Kidney tubule cell (primary cell): ENCODE data around the gene RPL13A.

Experiments
- DNase-seq: peaks from one replicate; pipeline ENCODE4 v3.0.0-alpha.2; 2018; ENCODE audit warnings: low spot score

RPL13A gene

DNA sequence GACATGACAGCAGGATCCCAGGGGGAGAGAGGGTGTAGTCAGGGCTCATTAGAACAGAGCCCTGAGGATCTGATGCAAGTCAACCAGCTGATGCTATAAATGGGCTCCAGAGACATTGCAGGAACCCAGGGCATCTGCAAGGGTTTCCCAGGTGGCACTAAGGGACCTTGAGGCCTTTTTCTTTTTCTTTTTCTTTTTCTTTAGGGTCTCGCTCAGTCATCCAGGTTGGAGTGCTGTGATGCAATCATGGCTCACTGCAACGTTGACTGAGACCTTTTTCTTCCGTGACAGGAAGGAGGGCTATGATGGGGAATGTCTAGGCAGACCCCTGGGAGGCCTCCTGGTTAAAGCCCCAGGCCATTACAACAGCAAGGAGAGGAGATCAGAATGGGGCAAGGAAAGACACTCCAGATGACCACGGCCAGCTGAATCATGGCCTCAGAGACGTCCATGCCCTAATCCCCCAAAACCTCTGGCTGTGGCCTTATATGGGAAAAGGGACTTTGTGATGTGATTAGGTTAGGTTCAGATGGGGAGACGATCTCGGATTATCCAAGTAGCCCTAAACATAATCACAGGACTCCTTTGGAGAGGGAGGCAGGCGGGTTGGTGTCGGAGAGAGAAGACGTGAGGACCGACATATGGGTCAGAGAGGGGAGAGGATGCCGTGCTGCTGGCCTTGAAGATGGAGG, 20.5 kb downstream of the RPL13A start:
- no peak for DNase-seq

DNA sequence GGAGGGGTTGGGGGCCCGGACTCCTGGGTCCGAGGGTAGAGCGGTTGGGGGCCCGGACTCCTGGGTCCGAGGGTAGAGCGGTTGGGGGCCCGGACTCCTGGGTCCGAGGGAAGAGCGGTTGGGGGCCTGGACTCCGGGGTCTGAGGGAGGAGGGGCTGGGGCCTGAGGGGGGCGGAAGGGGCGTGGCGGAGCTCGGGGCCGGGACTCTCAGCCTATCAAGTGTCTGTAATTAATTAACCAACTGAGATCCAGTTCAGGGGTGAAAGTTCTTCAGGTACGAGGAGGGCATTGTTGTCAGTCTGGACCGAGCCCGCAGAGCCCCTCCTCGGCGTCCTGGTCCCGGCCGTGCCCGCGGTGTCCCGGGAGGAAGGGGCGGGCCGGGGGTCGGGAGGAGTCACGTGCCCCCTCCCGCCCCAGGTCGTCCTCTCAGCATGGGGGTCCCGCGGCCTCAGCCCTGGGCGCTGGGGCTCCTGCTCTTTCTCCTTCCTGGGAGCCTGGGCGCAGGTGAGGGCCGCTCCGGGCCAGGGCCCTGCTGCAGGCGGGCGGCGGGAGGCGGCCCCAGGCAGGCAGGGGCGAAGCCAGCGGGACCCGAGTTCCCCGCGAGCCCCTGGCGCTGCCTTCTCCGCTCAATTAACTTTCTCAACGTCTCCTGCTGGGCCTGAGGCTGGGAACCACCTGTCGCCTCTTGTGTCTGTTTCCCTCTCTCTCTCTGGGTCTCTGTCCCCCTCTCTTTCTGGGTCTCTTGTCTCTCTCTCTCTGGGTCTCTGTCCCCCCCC, 25.8 kb downstream of the RPL13A start:
- peak; percentile 20 for DNase-seq

DNA sequence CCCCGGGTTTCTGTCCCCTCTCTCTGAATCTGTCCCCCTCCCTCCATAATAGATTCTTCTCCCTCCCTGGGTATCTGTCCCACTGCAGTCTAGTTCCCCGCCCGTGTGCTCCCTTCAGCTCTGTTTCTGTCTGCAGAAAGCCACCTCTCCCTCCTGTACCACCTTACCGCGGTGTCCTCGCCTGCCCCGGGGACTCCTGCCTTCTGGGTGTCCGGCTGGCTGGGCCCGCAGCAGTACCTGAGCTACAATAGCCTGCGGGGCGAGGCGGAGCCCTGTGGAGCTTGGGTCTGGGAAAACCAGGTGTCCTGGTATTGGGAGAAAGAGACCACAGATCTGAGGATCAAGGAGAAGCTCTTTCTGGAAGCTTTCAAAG, 26.3 kb downstream of the RPL13A start:
- no peak for DNase-seq

DNA sequence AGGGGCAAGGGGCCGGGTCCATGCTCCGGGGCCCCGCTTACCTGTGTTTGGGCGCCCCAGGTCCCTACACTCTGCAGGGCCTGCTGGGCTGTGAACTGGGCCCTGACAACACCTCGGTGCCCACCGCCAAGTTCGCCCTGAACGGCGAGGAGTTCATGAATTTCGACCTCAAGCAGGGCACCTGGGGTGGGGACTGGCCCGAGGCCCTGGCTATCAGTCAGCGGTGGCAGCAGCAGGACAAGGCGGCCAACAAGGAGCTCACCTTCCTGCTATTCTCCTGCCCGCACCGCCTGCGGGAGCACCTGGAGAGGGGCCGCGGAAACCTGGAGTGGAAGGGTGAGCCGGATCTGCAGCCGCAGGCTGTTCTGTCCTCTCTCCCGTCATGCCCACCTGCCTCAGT, 26.7 kb downstream of the RPL13A start:
- DNase-seq = no peak

DNA sequence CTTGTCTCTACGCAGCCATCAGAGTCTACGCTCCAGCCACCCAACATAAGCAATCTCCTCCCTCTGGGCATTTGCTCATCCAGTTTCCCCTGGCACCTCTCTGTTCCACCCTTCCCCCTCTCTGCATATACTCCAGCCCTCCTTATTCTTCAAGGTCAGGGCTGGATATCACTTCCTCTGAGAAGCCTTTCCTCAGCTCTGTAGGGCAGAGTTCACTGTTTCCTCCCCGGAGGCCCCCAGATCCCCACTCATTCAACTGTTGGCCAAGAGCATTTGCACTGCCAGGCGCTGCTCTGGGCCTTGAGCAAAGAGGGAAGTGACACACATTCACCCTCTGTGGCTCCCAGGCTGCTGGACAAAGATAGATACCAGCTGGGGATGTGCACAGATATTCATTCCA, 28.4 kb downstream of the RPL13A start:
- no peak for DNase-seq

DNA sequence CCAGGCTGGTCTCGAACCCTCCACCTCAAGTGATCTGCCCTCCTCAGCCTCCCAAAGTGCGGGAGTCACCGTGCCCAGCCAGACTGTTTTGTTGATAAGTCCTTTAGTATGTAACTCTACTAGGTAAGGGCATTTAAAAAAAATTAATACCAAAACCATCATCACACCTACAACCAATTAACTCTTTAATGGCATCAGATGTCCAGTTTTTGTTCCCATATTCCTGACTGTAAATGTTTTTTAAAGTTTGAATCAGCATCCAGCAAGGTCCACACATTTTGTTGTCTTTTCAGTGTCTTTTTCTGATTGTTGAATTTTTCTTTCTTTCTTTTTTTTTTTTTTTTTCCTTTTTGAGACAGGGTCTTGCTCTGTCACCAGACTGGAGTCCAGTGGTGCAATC, 30.6 kb downstream of the RPL13A start:
- DNase-seq = no peak

DNA sequence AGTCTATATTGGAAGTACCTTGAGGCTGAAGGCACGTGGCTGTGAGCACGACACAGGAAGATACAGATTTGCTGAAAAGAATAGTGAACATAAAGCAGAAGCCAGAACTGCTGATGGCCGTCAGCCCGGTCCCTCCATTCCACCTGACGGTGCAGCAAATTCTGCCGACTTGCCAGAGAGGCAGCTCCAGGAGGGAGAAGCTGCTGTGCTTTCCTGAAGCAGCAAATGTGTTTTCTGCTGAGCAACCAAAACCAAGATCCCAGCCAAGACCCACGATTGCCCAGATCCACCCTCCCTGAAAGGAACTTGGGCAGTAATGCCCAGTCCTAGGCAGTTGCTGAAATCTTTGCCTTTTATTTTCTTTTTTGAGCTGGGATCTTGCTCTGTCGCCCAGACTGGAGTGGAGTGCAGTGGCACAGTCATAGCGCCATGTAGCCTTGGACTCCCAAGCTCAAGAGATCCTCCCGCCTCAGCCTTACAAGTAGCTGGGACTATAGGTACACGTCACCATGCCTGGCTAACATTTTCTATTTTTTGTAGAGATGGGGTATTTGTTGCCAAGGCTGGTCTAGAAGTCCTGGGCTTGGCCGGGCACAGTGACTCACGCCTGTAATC, 33.4 kb downstream of the RPL13A start:
- no peak for DNase-seq

DNA sequence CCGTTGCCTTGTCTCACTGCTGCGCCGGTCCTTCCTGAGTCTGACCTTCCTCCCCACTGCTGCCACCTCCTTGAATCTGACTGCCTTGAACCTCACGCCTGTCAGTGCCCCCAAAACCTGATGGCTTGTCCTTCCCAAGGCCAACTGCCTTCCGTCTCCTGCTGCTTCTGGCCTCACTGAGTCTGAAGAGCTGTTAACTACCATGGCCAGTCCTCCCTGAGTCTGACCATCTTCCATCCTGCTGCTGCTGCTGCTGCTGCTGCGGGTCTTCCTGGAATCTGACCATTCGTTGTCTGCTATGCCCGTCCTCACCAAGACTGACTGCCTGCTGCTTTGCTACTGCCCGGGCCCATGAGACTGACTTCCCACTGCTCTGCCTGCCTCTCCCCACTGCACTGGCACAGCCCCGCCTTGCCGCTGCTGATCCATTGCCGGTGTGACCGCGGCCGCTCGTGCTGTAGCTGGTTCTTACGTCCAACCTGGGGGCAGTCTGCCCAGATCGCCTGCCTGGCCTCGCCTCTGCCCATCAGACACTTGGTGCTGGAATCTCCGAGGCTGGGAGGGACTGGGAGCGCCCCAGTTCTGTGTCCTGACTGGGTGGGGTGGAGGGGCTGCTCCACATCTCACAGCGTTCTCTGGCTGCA, 37.5 kb downstream of the RPL13A start:
- DNase-seq = no peak

DNA sequence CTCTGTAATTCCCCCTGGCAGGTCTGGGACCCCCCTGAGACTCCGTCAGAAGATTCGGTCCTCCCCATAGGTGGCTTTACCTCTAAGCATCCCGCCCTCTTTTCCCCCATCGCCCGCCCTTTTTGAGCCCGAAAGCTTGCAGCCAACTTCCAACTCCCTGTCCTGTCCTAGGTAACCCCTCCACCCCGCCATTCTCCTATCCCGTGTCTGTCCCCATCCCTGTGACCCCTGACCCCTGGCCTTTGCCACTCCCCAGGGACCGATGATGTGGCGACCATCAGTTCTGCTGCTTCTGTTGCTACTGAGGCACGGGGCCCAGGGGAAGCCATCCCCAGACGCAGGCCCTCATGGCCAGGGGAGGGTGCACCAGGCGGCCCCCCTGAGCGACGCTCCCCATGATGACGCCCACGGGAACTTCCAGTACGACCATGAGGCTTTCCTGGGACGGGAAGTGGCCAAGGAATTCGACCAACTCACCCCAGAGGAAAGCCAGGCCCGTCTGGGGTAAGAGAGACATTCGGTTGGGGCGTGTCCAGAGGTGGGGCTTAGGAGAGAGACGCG, 40.9 kb downstream of the RPL13A start:
- DNase-seq = no peak

DNA sequence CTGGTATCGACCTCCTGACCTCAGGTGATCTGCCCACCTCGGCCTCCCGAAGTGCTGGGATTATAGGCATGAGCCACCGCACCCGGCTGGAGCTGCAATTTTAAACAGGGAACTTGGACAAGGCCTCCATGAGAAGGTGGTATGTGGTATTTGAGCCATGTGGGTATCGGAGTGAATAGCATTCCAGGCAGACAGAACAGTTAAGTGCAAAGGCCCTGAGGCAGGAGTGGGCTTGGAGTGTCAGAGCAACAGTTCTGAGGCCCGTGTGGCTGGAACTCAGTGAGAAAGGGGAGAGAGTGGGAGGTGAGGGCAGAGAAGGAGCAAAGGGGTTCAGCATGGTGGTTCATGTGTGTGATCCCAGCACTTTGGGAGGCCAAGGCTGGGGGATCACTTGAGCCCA, 43.3 kb downstream of the RPL13A start:
- DNase-seq = no peak

DNA sequence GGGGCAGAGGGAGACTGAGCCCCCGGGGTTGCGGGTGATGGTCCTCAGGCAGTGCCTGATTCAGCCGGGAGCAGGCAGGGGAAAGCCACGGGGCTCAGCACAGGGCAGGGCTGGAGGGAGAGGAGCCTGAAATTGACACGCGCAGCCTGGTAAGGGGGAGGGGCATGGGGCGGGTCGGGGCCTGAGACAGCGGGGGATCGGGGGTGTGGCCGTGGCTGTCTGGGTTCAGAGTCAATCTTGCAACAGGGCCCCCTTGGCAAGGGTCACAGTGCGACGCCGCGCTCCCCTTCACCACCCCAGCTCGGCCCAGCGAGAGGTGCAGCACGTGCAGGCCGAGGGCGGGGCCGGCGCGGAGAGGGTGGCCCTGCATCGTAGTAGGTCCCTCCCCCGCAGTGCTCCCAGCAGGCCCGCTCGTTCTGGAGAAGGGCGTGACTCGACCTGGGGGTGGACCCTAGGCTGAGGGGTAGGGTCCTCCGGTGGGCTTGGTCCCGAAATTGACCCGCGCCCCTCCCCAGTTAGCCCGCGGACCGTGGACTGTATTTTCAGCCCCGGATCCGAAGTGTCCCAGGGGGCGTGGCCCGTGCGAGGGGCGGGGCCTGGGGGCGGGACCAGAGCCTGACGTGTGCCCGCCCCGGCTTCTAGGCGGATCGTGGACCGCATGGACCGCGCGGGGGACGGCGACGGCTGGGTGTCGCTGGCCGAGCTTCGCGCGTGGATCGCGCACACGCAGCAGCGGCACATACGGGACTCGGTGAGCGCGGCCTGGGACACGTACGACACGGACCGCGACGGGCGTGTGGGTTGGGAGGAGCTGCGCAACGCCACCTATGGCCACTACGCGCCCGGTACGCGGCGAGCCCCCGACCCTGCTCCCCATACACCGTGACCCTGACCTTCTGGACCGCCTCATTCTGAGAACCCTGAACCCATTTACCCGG, 46.4 kb downstream of the RPL13A start:
- DNase-seq = peak; percentile 40

DNA sequence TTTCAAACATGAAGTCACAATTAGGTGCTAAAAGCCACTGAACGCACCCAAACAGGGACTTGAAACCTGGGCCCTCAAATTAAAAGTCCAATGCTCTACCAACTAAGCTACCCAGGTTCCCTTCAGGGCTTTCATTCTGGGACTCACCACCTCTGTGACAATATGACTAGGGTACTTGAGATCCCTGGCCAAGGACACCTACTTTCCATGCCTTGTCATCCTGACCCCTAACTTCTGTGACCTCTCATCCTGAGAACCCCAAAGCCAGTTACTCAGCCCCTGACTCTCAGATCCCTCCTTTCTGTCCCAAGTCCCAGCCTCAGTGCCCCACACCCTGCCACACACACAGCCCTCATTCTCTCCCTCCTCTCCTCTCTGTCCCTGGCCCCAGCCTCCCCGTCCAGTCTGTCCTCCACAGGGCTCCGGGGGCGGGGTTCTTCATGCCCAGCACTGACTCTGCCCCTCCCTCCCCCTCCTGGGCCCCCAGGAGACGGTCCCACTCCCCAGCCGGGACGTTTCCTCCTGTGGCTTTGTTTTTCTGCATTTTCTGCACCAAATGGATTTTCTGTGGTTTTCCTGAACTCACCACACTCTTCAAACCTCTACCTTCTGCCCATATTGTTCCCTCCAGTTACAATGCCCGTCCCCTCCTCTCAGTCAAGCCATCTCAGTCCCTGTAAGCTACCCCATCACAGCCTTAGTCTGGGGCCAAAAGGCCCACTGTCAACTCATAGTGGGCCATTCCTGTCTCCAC, 47.4 kb downstream of the RPL13A start:
- no peak for DNase-seq

DNA sequence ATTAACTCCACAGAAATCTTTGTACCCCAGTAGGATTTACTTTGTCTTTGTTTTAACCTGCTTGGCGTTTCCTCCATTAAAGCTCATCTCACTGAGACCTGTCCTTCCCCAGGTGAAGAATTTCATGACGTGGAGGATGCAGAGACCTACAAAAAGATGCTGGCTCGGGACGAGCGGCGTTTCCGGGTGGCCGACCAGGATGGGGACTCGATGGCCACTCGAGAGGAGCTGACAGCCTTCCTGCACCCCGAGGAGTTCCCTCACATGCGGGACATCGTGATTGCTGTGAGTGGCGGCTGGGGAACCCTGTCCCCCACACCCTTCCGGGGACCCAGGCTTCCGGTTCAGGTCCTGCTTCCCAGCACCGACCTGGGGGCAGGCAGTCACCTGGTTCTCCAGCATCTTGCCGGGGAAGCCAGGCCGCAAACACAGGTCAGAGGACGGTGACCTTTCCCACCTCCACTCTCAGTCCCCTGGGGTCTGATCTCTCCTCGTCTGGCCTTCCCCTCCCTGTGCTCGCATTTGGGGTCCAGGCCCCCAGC, 49.6 kb downstream of the RPL13A start:
- no peak for DNase-seq

DNA sequence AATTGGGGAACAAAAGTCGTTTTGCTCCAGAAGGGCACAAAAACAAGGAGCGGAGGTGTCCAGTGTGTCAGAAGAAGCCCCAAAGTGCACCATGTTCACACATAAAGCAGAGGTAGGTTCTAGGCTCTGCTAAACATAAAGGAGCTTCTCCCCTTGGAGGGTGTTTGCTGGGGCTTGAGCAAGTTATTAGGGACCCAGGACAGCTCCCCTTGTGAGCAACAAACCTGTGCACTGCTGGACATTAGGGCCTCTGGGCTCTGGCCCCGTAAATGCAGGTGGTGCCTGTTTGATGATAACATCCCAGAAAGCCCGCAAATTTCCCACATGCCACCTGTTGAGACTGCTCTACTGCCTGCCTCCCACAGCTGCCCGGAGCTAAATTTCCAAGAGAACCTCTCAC, 51.2 kb downstream of the RPL13A start:
- DNase-seq = no peak

DNA sequence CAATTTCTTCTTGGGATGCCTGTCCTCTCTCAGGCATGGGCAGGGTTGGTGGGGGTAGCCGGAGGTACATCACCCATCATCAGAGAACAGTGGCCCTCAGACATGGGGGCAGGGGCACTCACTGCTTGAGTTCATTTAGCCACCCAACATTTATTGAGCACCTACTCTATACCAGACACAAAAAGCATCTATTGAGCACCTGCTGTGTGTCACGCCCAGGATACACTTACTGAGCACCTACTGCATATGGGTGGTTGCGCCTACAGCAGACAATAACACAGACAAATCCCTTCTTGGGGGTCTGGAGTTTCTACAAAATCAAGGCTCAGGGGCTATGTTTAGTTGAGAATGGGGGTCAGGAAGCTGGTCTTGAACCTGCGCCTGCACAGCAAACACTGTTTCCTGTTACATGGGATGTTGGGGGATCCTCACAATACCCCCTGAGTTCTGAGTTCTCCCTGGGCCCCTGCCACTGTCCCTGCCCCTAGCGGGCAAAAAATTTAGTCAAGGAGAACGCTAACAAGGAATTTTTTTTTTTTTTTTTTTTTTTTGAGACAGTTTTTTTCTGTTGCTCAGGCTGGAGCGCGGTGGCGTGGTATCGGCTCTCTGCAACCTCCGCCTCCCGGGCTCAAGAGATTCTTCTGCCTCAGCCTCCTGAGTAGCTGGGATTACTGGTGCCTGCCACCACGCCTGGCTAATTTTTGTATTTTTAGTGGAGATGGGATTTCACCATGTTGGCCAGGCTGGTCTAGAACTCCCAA, 52.0 kb downstream of the RPL13A start:
- no peak for DNase-seq
